H1 (cell line): ENCODE results near the gene UVRAG.

ENCODE experiments used
- FOSL1 ChIP-seq: IDR thresholded peaks from 2 replicates; pipeline ENCODE4 v1.6.1; 2011; ENCODE audit warnings: mild to moderate bottlenecking, low read depth, low read length, moderate library complexity; ENCODE audit not compliant: insufficient read depth
- RBBP5 ChIP-seq: IDR thresholded peaks from 2 replicates; pipeline ENCODE4 v1.7.1; 2012; ENCODE audit warnings: low read depth, mild to moderate bottlenecking, inconsistent platforms, low read length, moderate library complexity, borderline replicate concordance
- RNF2 ChIP-seq: fragments of 200-900, 300-1000 bp; sonication (generic); IDR thresholded peaks from 2 replicates; pipeline ENCODE4 v1.7.1; 2016; ENCODE audit warnings: borderline replicate concordance, low read depth, mild to moderate bottlenecking, antibody characterized with exemption, low read length; ENCODE audit not compliant: poor library complexity, severe bottlenecking; ENCODE audit errors: missing control alignments
- YY1 ChIP-seq: IDR thresholded peaks from 2 replicates; pipeline ENCODE4 v1.6.1; 2011; ENCODE audit warnings: low read depth, mild to moderate bottlenecking, low read length
- TF ChIP-seq, protein P1 (sequence below), 3 experiments: IDR thresholded peaks; 1 replicate in 2 of 3; 2 replicates in 1 of 3; pipeline versions ENCODE4 v1.5.1 to v1.6.1; 2011; ENCODE audit warnings: low read length in 3 of 3, mild to moderate bottlenecking in 3 of 3, inconsistent platforms in 2 of 3, low read depth in 1 of 3, moderate library complexity in 1 of 3; ENCODE audit not compliant: insufficient read depth in 1 of 3; ENCODE audit errors: control extremely low read depth in 1 of 3

GRCh38 chr11:76005756-76006155, 190.7 kb downstream of the UVRAG start:
- TF ChIP-seq RNF2, result no peak
- TF ChIP-seq, protein P1, sequence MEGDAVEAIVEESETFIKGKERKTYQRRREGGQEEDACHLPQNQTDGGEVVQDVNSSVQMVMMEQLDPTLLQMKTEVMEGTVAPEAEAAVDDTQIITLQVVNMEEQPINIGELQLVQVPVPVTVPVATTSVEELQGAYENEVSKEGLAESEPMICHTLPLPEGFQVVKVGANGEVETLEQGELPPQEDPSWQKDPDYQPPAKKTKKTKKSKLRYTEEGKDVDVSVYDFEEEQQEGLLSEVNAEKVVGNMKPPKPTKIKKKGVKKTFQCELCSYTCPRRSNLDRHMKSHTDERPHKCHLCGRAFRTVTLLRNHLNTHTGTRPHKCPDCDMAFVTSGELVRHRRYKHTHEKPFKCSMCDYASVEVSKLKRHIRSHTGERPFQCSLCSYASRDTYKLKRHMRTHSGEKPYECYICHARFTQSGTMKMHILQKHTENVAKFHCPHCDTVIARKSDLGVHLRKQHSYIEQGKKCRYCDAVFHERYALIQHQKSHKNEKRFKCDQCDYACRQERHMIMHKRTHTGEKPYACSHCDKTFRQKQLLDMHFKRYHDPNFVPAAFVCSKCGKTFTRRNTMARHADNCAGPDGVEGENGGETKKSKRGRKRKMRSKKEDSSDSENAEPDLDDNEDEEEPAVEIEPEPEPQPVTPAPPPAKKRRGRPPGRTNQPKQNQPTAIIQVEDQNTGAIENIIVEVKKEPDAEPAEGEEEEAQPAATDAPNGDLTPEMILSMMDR (IDR thresholded peaks at IDR 0.05; ENCODE audit: control extremely low read depth in 1 of 3, insufficient read depth in 1 of 3, low read depth in 1 of 3, low read length in 3 of 3), result no peak
- TF ChIP-seq RBBP5, result no peak
- no peak for TF ChIP-seq YY1
- TF ChIP-seq FOSL1, result no peak
